ENCODE results near the gene SCARF2.

SCARF2 gene

GRCh38 chr22:20434773-20435172, 2.9 kb downstream of the SCARF2 start:
- CTCF ChIA-PET: interaction anchor here (1.0 to 3.8 kb wide), 5 partner anchors 16 to 133 kb away, joined by 3 to 34 read pairs (median 4); no protein-coding TSS in a partner anchor
- POLR2A ChIA-PET: no interaction called here
- no peak for DNase-seq (ENCODE audit: low read depth, low spot score)
- H3K4me3 ChIP-seq (ENCODE audit: low read depth, low read length): peak overlapping the region; percentile 98
- TF ChIP-seq CTCF (IDR thresholded peaks at IDR 0.05; ENCODE audit: insufficient read depth, low read length, missing control alignments): no peak

GRCh38 chr22:20434264-20434751, 3.3 kb downstream of the SCARF2 start:
- ChIA-PET CTCF (interaction anchor here (1.0 to 3.8 kb wide), 4 partner anchors 16 to 134 kb away, joined by 3 to 34 read pairs (median 4); no protein-coding TSS in a partner anchor), POLR2A (no interaction called here)
- TF ChIP-seq CTCF (IDR thresholded peaks at IDR 0.05; ENCODE audit: insufficient read depth, low read length, missing control alignments): no peak
- DNase-seq (ENCODE audit: low read depth, low spot score): no peak
- H3K4me3 ChIP-seq (ENCODE audit: low read depth, low read length): no peak overlapping the region

- no peak for TF ChIP-seq CTCF (IDR thresholded peaks at IDR 0.05; ENCODE audit: insufficient read depth, low read length, missing control alignments)
- DNase-seq (ENCODE audit: low read depth, low spot score): no peak
- POLR2A ChIA-PET: no interaction called here
- CTCF ChIA-PET: interaction anchor here (1.0 to 3.8 kb wide), 2 partner anchors 15 to 23 kb away, joined by 3 to 34 read pairs; no protein-coding TSS in a partner anchor
- no peak overlapping the region for H3K4me3 ChIP-seq (ENCODE audit: low read depth, low read length)
Observed at GRCh38 chr22:20433686-20434241, 3.9 kb downstream of the SCARF2 start.

GRCh38 chr22:20433191-20433590, 4.4 kb downstream of the SCARF2 start:
- CTCF ChIA-PET: interaction anchor here (0.8 to 1.3 kb wide), 3 partner anchors 8 to 15 kb away, joined by 3 read pairs; no protein-coding TSS in a partner anchor
- H3K4me3 ChIP-seq (ENCODE audit: low read depth, low read length): no peak overlapping the region
- POLR2A ChIA-PET: no interaction called here
- TF ChIP-seq CTCF (IDR thresholded peaks at IDR 0.05; ENCODE audit: insufficient read depth, low read length, missing control alignments): no peak
- no peak for DNase-seq (ENCODE audit: low read depth, low spot score)

GRCh38 chr22:20432244-20432686, 5.4 kb downstream of the SCARF2 start:
- TF ChIP-seq CTCF (IDR thresholded peaks at IDR 0.05; ENCODE audit: insufficient read depth, low read length, missing control alignments): no peak
- ChIA-PET POLR2A (no interaction called here), CTCF (interaction anchor here (0.7 to 1.3 kb wide), 5 partner anchors 9 to 24 kb away, joined by 3 read pairs; no protein-coding TSS in a partner anchor)
- no peak for DNase-seq (ENCODE audit: low read depth, low spot score)
- H3K4me3 ChIP-seq (ENCODE audit: low read depth, low read length): no peak overlapping the region

GRCh38 chr22:20431511-20432192, 6.0 kb downstream of the SCARF2 start:
- no peak overlapping the region for H3K4me3 ChIP-seq (ENCODE audit: low read depth, low read length)
- POLR2A ChIA-PET: no interaction called here
- TF ChIP-seq CTCF (IDR thresholded peaks at IDR 0.05; ENCODE audit: insufficient read depth, low read length, missing control alignments): no peak
- CTCF ChIA-PET: interaction anchor here (0.9 to 1.3 kb wide), 2 partner anchors 13 to 23 kb away, joined by 3 read pairs; no protein-coding TSS in a partner anchor
- DNase-seq (ENCODE audit: low read depth, low spot score): no peak
